Mammary microvascular endothelial cell (primary cell): ENCODE data around the gene RBP7. TPM values are rescaled to one million over a fixed set of nuclear protein-coding genes. Genes with fewer than 3 reads are reported as not detected.

Source experiments
- total RNA-seq: library from RNA; depleted of rRNA; stranded (reverse); fragments of >200 nt; gene quantifications from 2 replicates; pipeline ENCODE4 v1.2.3, GENCODE V29; 2015

RBP7 gene
- total RNA-seq, result 0.39 TPM in 1 of 2 replicates, not detected in the other

DNA sequence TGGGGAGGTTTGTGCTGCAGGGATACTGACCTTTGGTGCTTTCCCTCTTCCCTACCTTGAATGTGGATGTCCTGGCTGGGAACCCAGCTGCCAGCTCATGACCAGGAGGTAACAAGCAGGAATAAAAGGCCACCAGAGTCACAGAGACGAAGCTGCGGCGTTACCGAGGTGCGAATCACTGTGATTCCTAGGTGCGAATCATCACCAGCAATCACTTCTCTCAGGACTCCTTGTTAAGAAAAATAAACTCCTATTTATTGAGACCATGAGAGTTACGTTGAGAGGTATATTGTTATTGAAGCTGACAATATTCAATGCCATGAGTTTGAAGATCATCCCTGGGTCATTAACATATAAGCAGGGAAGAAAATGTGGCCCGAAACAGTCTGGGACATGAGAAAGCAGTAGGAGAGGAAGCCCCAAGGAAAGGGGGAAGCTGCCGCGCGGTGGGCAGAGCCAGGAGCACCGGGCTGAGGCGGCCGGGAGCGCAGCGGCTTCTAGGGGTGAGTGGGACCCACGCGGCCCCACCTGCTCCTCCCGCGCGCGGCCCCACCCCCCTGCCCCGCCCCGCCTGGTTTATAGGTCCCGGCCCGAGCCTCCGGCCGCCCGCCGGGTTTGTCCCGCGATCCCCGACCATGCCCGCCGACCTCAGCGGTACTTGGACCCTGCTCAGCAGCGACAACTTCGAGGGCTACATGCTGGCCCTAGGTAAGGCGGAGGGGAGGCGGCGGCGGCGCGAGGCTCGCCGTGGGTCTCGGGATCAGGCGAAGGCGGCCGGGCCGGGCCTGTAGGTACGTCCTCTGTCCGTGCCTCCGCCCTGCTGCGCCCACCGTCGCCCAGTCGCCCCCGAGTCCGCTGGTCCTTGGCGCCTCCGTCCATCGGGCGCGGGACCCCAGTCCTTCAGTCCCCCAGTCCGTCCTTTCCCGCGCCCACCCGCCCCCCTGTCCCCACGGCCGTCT is at the start of gene RBP7:
TSS of gene RBP7 (plus strand) at position 605 of the 959 bp plus-strand sequence. CDS start at position 636, 31 bp downstream.

GRCh38 chr1:10032590-10033358 is 35.7 kb downstream of the RBP7 start, which contains the start of gene UBE4B:
TSS of gene UBE4B (plus strand) at chr1:10032958. CDS start at chr1:10033671, 713 bp downstream.

Other genes with a start within 250 kb of the RBP7 start
- 65.7 and 66.3 TPM in 2 replicates for gene CLSTN1, start 173.3 kb upstream of the RBP7 start, total RNA-seq
- gene CTNNBIP1, start 87.0 kb upstream of the RBP7 start, total RNA-seq, result 30.3 and 31.4 TPM in 2 replicates
- gene LZIC, start 53.8 kb upstream of the RBP7 start, total RNA-seq, result 24.2 and 26.0 TPM in 2 replicates
- gene NMNAT1, start 53.8 kb upstream of the RBP7 start, total RNA-seq, result 4.5 and 4.8 TPM in 2 replicates
- gene UBE4B, start 35.7 kb downstream of the RBP7 start, total RNA-seq, result 26.5 and 38.0 TPM in 2 replicates
- gene KIF1B, start 213.3 kb downstream of the RBP7 start, total RNA-seq, result 22.5 and 26.8 TPM in 2 replicates